Ascending aorta (tissue), 2 donors: ENCODE measurements around the gene PTGR1. TPM values are rescaled to one million over a fixed set of nuclear protein-coding genes. Genes with fewer than 3 reads are reported as not detected.
A peak's percentile ranks its signal among the peaks of the same experiment; 100 is the strongest.

Experiments used
- DNase-seq, 2 donors: peaks; one replicate each; pipeline ENCODE4 v3.0.0-alpha.2; 2019; ENCODE audit warnings: low spot score in 2 of 2
- H3K27ac ChIP-seq, 2 donors: fragments of 200-600 bp; sonication (generic); one replicate each; pipeline ENCODE4 v1.5.1; 2016 to 2017; ENCODE audit warnings: mild to moderate bottlenecking in 1 of 2
- H3K27me3 ChIP-seq: fragments of 200-600 bp; sonication (generic); one replicate; pipeline ENCODE4 v1.5.1; 2017
- H3K36me3 ChIP-seq, 2 donors: fragments of 200-600 bp; sonication (generic); one replicate each; pipeline ENCODE4 v1.5.1; 2016
- H3K4me1 ChIP-seq, 2 donors: fragments of 200-600 bp; sonication (generic); one replicate each; pipeline ENCODE4 v1.5.1; 2016 to 2017; ENCODE audit warnings: mild to moderate bottlenecking in 1 of 2
- H3K4me3 ChIP-seq, 2 donors: fragments of 200-600 bp; sonication (generic); one replicate each; pipeline ENCODE4 v1.5.1; 2016 to 2017; ENCODE audit warnings: mild to moderate bottlenecking in 1 of 2
- H3K9me3 ChIP-seq, 2 donors: fragments of 200-600 bp; sonication (generic); one replicate each; pipeline ENCODE4 v1.5.1; 2016
- intact Hi-C: fragments of 100-400 bp; cut with DNase I; formaldehyde crosslinking; loops from one replicate; pipeline ENCODE4 v1.15.1; 2023
- total RNA-seq: library from RNA; depleted of rRNA; stranded (reverse); fragments of >200 nt; gene quantifications from one replicate; pipeline ENCODE4 v1.1.0, GENCODE V29; 2016
- TF ChIP-seq, protein P1 (sequence below), 3 experiments: fragments of 200-600 bp in 2 of 3; fragments of 450-650 bp in 1 of 3; sonication (generic) in 2 of 3; IDR thresholded peaks; one replicate each; pipeline ENCODE4 v1.5.1; 2016 to 2019; ENCODE audit warnings: antibody characterized with exemption in 3 of 3, mild to moderate bottlenecking in 1 of 3, moderate library complexity in 1 of 3

Gene PTGR1
- total RNA-seq, 1 donor from 2014 or later, result 86.2 TPM

DNA sequence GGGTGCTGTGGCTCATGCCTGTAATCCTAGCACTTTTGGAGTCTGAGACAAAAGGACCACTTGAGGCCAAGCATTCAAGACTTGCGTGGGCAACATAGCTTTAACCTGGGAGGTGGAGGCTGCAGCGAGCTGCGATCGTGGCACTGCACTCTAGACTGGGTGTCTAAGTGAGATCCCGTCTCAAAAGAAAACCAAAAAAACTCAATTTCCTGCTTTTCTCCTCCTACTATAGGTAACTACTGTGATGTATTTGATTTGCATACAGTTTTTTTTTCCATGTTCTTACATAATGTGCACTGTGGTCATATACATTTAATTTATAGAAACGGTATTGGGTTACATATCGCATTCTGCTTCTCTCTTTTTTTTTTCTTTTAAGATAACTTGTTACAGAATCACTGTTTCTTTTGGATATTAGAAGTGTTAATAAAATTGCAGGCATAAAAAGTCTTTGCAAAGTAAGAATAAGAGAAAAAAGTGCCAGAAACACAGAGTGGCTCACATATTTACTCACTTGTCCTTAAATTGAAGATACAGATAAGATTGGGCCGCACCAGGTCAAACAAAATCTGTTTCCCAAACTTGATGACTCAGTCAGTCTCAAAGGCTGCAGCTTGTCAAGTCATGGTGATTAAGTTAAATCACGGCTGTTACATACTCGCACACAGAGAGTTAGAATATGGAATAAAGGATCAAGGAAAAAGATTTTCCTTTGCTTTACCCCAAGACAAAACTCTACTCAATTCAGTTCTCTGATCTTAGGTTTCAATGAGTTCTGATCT, 2.0 kb upstream of the PTGR1 start:
- Histone ChIP-seq H3K36me3 (peaks cover 0 to 5% of the 10 kb centered on the region in 2 donors), H3K4me3 (no peak overlapping the region), H3K27ac (no peak overlapping the region), H3K27me3 (no peaks in the 10 kb centered on the region), H3K9me3 (no peaks in the 10 kb centered on the region), H3K4me1 (peaks cover 0 to 7% of the 10 kb centered on the region in 2 donors)
- TF ChIP-seq, protein P1, sequence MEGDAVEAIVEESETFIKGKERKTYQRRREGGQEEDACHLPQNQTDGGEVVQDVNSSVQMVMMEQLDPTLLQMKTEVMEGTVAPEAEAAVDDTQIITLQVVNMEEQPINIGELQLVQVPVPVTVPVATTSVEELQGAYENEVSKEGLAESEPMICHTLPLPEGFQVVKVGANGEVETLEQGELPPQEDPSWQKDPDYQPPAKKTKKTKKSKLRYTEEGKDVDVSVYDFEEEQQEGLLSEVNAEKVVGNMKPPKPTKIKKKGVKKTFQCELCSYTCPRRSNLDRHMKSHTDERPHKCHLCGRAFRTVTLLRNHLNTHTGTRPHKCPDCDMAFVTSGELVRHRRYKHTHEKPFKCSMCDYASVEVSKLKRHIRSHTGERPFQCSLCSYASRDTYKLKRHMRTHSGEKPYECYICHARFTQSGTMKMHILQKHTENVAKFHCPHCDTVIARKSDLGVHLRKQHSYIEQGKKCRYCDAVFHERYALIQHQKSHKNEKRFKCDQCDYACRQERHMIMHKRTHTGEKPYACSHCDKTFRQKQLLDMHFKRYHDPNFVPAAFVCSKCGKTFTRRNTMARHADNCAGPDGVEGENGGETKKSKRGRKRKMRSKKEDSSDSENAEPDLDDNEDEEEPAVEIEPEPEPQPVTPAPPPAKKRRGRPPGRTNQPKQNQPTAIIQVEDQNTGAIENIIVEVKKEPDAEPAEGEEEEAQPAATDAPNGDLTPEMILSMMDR (IDR thresholded peaks at IDR 0.05), result no peak
- no peak for DNase-seq
- intact Hi-C loops, result no loop called here

DNA sequence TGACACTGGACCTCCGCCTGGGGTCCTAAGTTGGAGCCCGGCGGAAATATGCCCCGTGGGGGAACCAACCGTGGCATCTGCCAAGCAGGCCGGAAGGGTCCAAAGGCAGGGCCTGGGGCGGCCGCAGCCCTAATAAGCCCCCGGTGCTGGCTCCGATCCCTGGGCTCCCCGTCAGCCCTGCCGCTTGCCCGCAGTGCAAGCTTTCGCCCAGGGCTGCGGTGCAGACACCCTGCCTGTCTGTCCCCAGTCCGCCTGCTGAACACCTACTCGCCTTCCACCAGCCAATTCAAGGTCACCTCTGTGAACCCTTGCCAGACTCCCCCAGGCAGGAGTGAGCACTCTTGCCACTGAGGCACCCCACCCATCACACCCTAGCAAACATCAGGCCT, 502 bp upstream of the PTGR1 start:
- intact Hi-C loops, result loop anchor here (1.0 to 5.0 kb wide), 4 partner anchors 31 to 477 kb away; partner anchors contain the start of genes DNAJC25, GNG10 and UGCG
- Histone ChIP-seq H3K4me1 (peaks cover 0 to 7% of the 10 kb centered on the region in 2 donors), H3K27me3 (no peaks in the 10 kb centered on the region), H3K27ac (peak overlapping the region; percentile 78 to 86), H3K36me3 (peaks cover 6 to 19% of the 10 kb centered on the region in 2 donors), H3K4me3 (peak overlapping the region; percentile 74 to 85), H3K9me3 (no peaks in the 10 kb centered on the region)
- no peak for DNase-seq
- TF ChIP-seq, protein P1 (IDR thresholded peaks at IDR 0.05), result no peak

- TF ChIP-seq, protein P1 (IDR thresholded peaks at IDR 0.05), result no peak
- H3K27me3 ChIP-seq, result no peaks in the 10 kb centered on the region
- DNase-seq, result peak; percentile 11 to 74
These were observed 735 bp downstream of the PTGR1 start for GRCh38 chr9:111598733-111599091.

DNA sequence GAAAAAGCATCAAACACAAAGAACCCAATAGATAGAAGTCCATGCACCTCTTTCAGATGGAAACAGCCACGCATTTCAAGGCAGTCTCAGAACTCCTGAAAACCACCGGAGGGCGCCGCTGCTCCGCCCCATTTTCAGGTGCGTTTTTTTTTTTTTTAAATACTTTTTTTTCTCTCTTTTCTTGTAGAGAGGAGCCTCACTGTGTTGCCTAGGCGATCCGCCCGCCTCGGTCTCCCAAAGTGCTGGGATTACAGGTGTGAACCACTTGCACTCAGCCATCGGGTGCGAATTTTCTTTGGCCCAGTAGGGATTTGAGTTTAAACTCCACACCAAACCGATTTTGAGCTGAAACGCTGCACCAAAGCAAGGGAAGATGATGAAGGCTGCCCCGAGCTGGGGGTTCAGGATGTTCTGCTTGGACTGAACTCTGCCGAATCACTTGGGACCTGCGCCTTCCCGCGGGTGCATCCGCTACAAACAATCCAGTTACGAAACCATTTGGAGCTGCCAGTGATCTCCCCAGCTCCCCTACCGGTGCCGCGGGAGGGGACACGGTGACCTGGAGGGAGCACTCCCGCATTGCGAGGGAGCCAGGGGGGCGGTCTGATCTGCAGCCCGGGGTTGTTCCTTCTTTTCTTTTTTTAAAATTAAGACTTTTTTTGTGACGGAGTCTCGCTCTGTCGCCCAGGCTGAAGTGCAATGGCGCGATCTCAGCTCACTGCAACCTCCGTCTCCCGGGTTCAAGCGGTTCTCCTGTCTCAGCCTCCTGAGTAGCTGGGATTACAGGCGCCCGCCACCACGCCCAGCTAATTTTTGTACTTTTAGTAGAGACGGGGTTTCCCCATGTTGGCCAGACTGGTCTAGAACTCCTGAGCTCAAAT, 1.4 kb downstream of the PTGR1 start:
- peak in 1 of 2 donors; percentile 70 for DNase-seq
- intact Hi-C loops, result loop anchor here (2.0 to 5.0 kb wide), 3 partner anchors 63 to 479 kb away; partner anchors contain the start of genes GNG10 and UGCG
- H3K36me3 ChIP-seq, result peaks cover 6 to 35% of the 10 kb centered on the region in 2 donors
- no peaks in the 10 kb centered on the region for H3K27me3 ChIP-seq
- H3K4me1 ChIP-seq, result peaks cover 0 to 7% of the 10 kb centered on the region in 2 donors
- peak overlapping the region; percentile 74 to 85 for H3K4me3 ChIP-seq
- TF ChIP-seq, protein P1 (IDR thresholded peaks at IDR 0.05), result peak; percentile 2 to 81 (median 69)
- H3K9me3 ChIP-seq, result no peaks in the 10 kb centered on the region
- peak overlapping the region; percentile 78 to 86 for H3K27ac ChIP-seq

More at GRCh38 chr9:111598733-111599091, 735 bp downstream of the PTGR1 start:
- H3K4me1 ChIP-seq, result peaks cover 0 to 7% of the 10 kb centered on the region in 2 donors
- H3K4me3 ChIP-seq, result peak overlapping the region; percentile 74 to 85
- no peaks in the 10 kb centered on the region for H3K9me3 ChIP-seq
- peaks cover 6 to 29% of the 10 kb centered on the region in 2 donors for H3K36me3 ChIP-seq
- peak overlapping the region; percentile 78 to 86 for H3K27ac ChIP-seq
- intact Hi-C loops, result loop anchor here (1.0 to 5.0 kb wide), 4 partner anchors 33 to 479 kb away; partner anchors contain the start of genes DNAJC25, GNG10 and UGCG

- H3K27ac ChIP-seq, result no peak overlapping the region
- no peak overlapping the region for H3K4me3 ChIP-seq
- intact Hi-C loops, result no loop called here
- peaks cover 8 to 36% of the 10 kb centered on the region in 2 donors for H3K36me3 ChIP-seq
- no peaks in the 10 kb centered on the region for H3K4me1 ChIP-seq
- TF ChIP-seq, protein P1 (IDR thresholded peaks at IDR 0.05), result no peak
- H3K9me3 ChIP-seq, result no peaks in the 10 kb centered on the region
- DNase-seq, result no peak
- no peaks in the 10 kb centered on the region for H3K27me3 ChIP-seq
These were observed 10.6 kb downstream of the PTGR1 start for GRCh38 chr9:111588846-111589245.
